OCI-LY7 (cell line): ENCODE data around the gene GRPR. TPM values are rescaled to one million over a fixed set of nuclear protein-coding genes. Genes with fewer than 3 reads are reported as not detected.
"Not testable (repeated sequence)": the region's sequence is repeated elsewhere in the genome, so short reads cannot be mapped to it uniquely, and the experiment has no call there.

Experiments used
- BruUV-seq: library from RNA; stranded (reverse); fragments of 400-500 nt; replicated peaks from 2 replicates; lab custom pipeline; 2021; lab: Mats Ljungman, UMichigan
- CTCF ChIA-PET: fragments of 300-600 bp; sonication (Branson Sonifier 250); formaldehyde crosslinking; loops from one replicate; lab custom pipeline; 2022; ENCODE audit warnings: antibody characterized with exemption; ENCODE audit not compliant: unreplicated experiment; lab: Charles Lee
- POLR2A ChIA-PET: fragments of 300-600 bp; sonication (Branson Sonifier 250); formaldehyde crosslinking; loops from one replicate; lab custom pipeline; 2022; ENCODE audit warnings: antibody characterized with exemption; lab: Charles Lee
- DNase-seq: peaks from one replicate; pipeline ENCODE4 v3.0.0-alpha.2; 2015; ENCODE audit warnings: low spot score
- H2AFZ ChIP-seq: fragments of 200-600 bp; sonication (generic), shearing (Covaris generic); 2 replicates; pipeline ENCODE4 v1.6.1; 2014; ENCODE audit warnings: mild to moderate bottlenecking, antibody characterized with exemption, low read length, moderate library complexity
- H3K27ac ChIP-seq: fragments of 200-600 bp; sonication (generic); 2 replicates; pipeline ENCODE4 v1.5.1; 2014; ENCODE audit warnings: mixed run types, low read depth, mild to moderate bottlenecking, moderate library complexity, low read length, inconsistent platforms; ENCODE audit not compliant: poor library complexity, severe bottlenecking
- H3K36me3 ChIP-seq: fragments of 200-600 bp; sonication (generic); 2 replicates; pipeline ENCODE4 v1.6.1; 2014; ENCODE audit warnings: mild to moderate bottlenecking, antibody characterized with exemption, low read length, moderate library complexity, mixed read lengths; ENCODE audit not compliant: insufficient read depth
- H3K4me1 ChIP-seq: fragments of 200-600 bp; sonication (generic); 2 replicates; pipeline ENCODE4 v1.5.1; 2014; ENCODE audit warnings: mild to moderate bottlenecking, low read length; ENCODE audit not compliant: insufficient read depth, poor library complexity, severe bottlenecking
- H3K4me2 ChIP-seq: fragments of 200-600 bp; sonication (generic); 2 replicates; pipeline ENCODE4 v1.6.1; 2014; ENCODE audit warnings: mild to moderate bottlenecking, low read length
- H3K4me3 ChIP-seq: fragments of 200-600 bp; sonication (generic); 2 replicates; pipeline ENCODE4 v1.5.1; 2014; ENCODE audit warnings: mild to moderate bottlenecking, low read depth, low read length; ENCODE audit not compliant: poor library complexity, severe bottlenecking
- H3K79me2 ChIP-seq: fragments of 200-600 bp; sonication (generic); 2 replicates; pipeline ENCODE4 v1.6.1; 2016; ENCODE audit warnings: low read depth, mild to moderate bottlenecking, low read length, moderate library complexity, mixed read lengths; ENCODE audit not compliant: insufficient read depth
- H3K9me2 ChIP-seq: fragments of 200-600 bp; sonication (generic); 2 replicates; pipeline ENCODE4 v1.6.1; 2016; ENCODE audit warnings: mild to moderate bottlenecking, low read length, mixed read lengths; ENCODE audit not compliant: insufficient read depth
- H3K9me3 ChIP-seq: fragments of 200-600 bp; sonication (generic); 2 replicates; pipeline ENCODE4 v1.6.1; 2014; ENCODE audit warnings: mild to moderate bottlenecking, mixed run types, low read length, mixed read lengths
- H4K20me1 ChIP-seq: fragments of 200-600 bp; sonication (generic); 2 replicates; pipeline ENCODE4 v1.6.1; 2014; ENCODE audit warnings: mild to moderate bottlenecking, antibody characterized with exemption, low read length, moderate library complexity, mixed read lengths; ENCODE audit not compliant: insufficient read depth
- EZH2phosphoT487 ChIP-seq: fragments of 200-600 bp; sonication (generic); IDR thresholded peaks from 2 replicates; pipeline ENCODE4 v1.6.1; 2018; ENCODE audit warnings: low read depth, borderline replicate concordance, mild to moderate bottlenecking, mixed run types, antibody characterized with exemption, low read length, moderate library complexity, mixed read lengths
- intact Hi-C: fragments of 100-400 bp; cut with micrococcal nuclease; formaldehyde crosslinking; loops from one replicate; pipeline ENCODE4 v1.10.0; 2022; ENCODE audit not compliant: unreplicated experiment
- total RNA-seq, 2 experiments: library from RNA; depleted of rRNA in 1 of 2; stranded (reverse); fragments of >200 nt in 1 of 2; shearing (Covaris generic) in 1 of 2; gene quantifications; 2 replicates each; pipeline ENCODE4 v1.2.3, GENCODE V29; 2014 to 2022
- TF ChIP-seq, protein P1 (sequence below): fragments of 200-600 bp; sonication (generic); conservative IDR thresholded peaks from 2 replicates; pipeline ENCODE4 v1.5.1; 2014; ENCODE audit warnings: mild to moderate bottlenecking, antibody characterized with exemption, low read length, moderate library complexity, mixed read lengths

Gene GRPR
- total RNA-seq, 2 experiments from 2014 or later, result 0.47 TPM; not detected in 1

DNA sequence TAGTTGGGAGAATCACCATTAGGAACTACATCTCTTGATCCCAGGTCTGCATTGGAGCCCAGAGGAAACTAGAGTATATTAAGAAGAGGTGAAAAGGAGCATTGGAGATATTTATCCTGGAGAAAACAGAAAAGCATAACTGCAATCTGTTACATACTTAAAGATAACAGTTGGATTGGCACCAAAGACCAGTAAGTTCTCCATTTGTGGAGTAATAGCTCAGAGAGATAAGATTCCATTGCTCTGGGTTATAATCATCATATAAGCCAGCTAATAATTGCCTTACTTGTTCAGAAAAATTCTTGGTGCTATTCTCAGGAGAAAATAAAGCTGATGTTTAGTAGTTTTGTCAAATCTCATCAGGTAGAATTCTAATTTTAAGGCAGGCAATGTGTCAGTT, 20.6 kb downstream of the GRPR start:
- intact Hi-C loops, result no loop called here
- no peak for TF ChIP-seq EZH2phosphoT487
- TF ChIP-seq, protein P1, sequence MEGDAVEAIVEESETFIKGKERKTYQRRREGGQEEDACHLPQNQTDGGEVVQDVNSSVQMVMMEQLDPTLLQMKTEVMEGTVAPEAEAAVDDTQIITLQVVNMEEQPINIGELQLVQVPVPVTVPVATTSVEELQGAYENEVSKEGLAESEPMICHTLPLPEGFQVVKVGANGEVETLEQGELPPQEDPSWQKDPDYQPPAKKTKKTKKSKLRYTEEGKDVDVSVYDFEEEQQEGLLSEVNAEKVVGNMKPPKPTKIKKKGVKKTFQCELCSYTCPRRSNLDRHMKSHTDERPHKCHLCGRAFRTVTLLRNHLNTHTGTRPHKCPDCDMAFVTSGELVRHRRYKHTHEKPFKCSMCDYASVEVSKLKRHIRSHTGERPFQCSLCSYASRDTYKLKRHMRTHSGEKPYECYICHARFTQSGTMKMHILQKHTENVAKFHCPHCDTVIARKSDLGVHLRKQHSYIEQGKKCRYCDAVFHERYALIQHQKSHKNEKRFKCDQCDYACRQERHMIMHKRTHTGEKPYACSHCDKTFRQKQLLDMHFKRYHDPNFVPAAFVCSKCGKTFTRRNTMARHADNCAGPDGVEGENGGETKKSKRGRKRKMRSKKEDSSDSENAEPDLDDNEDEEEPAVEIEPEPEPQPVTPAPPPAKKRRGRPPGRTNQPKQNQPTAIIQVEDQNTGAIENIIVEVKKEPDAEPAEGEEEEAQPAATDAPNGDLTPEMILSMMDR, result no peak
- CTCF ChIA-PET, result no interaction called here
- Histone ChIP-seq H2AFZ (no peak overlapping the region), H4K20me1 (no peaks in the 10 kb centered on the region), H3K9me3 (no peaks in the 10 kb centered on the region), H3K9me2 (no peaks in the 10 kb centered on the region), H3K27ac (no peak overlapping the region), H3K4me3 (no peak overlapping the region), H3K79me2 (no peaks in the 10 kb centered on the region), H3K4me2 (no peak overlapping the region), H3K4me1 (no peaks in the 10 kb centered on the region), H3K36me3 (no peaks in the 10 kb centered on the region)
- POLR2A ChIA-PET, result interaction anchor here (0.5 kb wide), 1 partner anchor 343 kb away, joined by 4 read pairs; no protein-coding TSS in a partner anchor
- BruUV-seq, result no TSS peak
- DNase-seq, result no peak

DNA sequence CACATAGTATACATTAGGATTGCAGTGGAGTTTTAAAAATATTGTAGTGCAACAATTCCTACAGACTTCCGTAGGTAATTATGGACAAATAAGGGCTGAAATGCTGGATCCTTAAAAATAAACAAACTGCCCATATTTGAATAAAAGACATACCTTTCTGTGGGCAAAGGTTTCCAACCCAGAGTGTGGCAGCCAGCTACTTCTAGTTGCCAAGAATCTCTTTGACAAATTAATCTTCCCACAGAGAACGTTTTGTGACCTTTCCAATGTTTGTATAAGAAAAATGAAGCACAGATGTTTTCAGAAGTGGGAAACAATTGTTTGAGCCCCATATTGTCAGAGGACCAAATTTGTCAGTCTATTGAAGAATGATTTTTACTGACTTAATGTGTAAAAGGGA, 21.1 kb downstream of the GRPR start:
- CTCF ChIA-PET, result no interaction called here
- no peak overlapping the region for H2AFZ ChIP-seq
- no peak overlapping the region for H3K4me2 ChIP-seq
- intact Hi-C loops, result no loop called here
- no TSS peak for BruUV-seq
- H3K36me3 ChIP-seq, result no peaks in the 10 kb centered on the region
- no peaks in the 10 kb centered on the region for H4K20me1 ChIP-seq
- no peaks in the 10 kb centered on the region for H3K9me2 ChIP-seq
- POLR2A ChIA-PET, result interaction anchor here (0.5 kb wide), 1 partner anchor 343 kb away, joined by 4 read pairs; no protein-coding TSS in a partner anchor
- H3K27ac ChIP-seq, result no peak overlapping the region
- no peak overlapping the region for H3K4me3 ChIP-seq
- no peaks in the 10 kb centered on the region for H3K79me2 ChIP-seq
- TF ChIP-seq, protein P1, result no peak
- no peak for TF ChIP-seq EZH2phosphoT487
- H3K9me3 ChIP-seq, result no peaks in the 10 kb centered on the region
- H3K4me1 ChIP-seq, result no peaks in the 10 kb centered on the region
- no peak for DNase-seq

DNA sequence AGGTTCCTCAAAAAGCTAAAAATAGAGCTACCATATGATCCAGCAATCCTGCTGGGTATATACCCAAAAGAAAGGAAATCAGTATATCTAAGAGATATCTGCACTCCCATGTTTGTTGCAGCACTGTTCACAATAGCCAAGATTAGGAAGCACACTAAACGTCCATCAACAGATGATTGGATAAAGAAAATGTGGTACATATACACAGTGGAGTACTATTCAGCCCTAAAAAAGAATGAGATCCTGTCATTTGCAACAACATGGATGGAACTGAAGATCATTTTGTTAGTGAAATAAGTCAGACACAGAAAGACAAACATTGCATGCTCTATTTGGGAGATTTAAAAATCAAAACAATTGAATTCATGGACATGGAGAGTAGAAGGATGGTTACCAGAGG, 21.7 kb downstream of the GRPR start:
- CTCF ChIA-PET, H3K79me2 ChIP-seq, intact Hi-C loops, DNase-seq, H3K9me3 ChIP-seq, H3K36me3 ChIP-seq, H4K20me1 ChIP-seq, POLR2A ChIA-PET, H3K4me1 ChIP-seq, H3K4me3 ChIP-seq, H3K27ac ChIP-seq, H2AFZ ChIP-seq, H3K4me2 ChIP-seq, BruUV-seq, H3K9me2 ChIP-seq: not testable (repeated sequence)
